ENCODE data around the gene AKNA.

The AKNA gene

DNA sequence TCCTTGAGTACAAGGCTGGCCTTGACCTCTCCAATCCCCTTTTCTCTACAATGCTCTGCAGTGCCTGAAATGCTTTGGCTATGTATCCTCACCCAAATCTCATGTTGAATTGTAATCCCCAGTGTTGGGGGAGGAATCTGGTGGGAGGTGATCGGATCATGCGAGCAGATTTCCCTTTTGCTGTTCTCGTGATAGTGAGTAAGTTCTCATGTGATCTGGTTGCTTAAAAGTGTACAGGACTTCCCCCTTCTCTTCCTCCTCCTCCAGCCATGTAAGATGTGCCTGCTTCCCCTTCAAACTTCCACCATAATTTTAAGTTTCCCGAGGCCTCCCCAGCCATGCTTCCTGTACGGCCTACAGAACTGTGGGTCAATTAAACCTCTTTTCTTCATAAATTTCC is 28.5 kb upstream of the AKNA start:
- no peak for DNase-seq

DNA sequence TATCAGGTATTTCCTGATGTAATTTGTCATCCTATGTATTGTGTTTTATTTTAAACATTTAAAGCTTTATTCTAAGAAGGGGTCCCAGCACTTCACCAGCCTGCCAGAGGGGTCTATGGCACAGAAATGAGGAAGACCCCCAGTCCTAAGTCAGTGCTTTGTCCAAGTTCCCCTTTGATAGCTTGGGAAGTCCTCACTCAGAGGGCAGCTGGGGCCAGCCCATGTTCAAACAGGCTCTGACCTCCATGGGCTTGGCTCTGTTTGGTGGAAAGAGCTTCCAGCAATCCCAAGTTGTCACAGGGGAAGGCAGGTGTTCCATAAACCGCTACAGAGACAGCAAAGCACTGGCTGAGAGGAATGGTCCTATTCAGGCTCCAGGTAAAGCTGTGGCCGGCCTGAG is 26.6 kb upstream of the AKNA start:
- DNase-seq = no peak

DNA sequence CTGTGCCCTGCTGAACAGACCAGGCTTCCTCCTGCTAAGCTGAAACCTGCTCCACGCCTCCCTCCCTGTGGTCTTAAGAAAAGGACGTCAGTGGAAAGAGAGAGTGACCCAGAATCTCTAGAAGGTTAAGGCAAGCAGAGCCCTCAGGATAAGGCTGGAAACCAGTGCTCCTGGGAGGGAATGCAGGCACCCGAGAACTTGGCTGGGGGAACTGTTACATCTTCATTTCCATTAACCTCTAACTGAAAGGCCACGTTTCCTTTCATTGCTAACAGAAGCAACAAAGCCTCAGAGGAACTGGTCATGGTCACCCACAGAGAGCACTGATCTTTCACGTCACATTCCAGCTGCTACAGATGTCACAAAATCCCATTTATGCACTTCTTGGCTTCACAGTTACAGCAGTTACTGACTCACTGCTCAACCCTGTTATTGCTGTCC is 26.1 kb upstream of the AKNA start:
- DNase-seq = no peak

GRCh38 chr9:114412048-114412683 is 24.4 kb upstream of the AKNA start:
- DNase-seq = no peak

- DNase-seq = no peak
These were observed 23.7 kb upstream of the AKNA start for GRCh38 chr9:114411452-114411851.

DNA sequence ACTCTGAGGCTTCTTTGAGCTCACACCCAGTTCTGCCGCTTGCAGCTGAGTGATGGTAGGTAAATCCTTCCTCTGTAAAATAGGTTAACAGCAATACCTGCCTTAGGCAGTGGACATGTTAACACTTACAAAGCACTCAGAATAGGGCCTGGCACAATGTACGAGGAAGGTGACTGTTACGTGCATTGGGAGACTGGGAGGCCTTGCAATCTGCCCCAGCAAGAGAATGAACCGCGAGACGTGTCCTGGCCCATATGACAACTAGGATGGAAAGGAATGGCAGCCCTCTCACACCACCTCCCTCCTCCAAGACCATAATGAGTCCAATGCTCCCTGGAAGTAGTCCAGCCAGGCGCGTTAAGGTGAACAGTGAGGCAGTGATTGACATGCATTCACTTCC is 23.1 kb upstream of the AKNA start:
- DNase-seq = no peak

GRCh38 chr9:114409842-114410241 is 22.1 kb upstream of the AKNA start:
- no peak for DNase-seq

DNA sequence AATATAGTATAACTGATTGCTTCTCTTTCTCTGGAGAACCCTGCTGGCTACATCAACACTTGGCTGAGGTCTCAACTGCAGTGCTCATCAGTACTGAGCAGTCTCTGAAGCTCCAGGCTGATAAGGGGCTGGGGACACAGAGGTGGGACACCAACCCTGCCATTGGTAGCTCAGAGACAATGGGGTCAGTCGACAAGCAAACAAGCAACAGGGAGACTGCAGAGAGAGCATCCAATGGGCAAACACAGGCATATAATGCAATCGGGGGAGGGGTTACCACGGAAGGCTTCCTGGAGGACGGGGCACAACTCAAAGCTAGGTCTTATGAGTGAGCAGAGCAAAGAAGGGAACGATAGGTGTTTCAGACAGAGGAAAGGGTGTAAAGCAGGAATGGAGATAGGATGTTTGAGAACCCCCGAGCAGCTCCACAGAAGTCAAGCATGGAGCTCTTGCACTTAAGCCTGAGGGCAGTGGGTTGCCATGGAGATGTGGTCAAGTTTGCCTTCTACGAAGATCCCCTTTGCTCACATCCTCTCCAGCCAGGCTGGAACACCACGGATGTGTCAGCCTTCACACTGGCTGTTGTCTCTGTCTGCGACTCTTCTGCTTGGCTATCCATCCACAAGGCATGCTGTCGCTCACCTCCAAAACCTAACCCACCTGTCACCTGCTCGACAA is 21.5 kb upstream of the AKNA start:
- no peak for DNase-seq

DNA sequence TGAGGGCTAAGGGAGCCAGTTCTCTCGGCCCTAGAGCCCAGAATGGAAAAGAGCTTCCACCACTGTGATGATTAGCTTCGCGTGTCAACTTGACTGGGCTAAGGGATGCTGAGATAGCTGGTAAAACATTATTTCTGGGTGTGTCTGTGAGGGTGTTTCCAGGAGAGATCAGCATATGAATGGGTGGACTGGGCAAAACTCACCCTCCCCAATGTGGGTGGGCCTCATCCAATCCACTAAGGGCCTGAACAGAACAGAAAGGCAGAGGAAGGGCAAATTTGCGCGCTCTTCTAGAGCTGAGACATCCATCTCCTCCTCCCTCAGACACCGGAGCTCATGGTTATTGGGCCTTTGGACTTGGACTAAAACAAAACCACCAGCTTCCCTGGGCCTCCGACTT is 20.9 kb upstream of the AKNA start:
- no peak for DNase-seq

GRCh38 chr9:114407889-114408288 is 20.1 kb upstream of the AKNA start:
- DNase-seq = no peak

DNA sequence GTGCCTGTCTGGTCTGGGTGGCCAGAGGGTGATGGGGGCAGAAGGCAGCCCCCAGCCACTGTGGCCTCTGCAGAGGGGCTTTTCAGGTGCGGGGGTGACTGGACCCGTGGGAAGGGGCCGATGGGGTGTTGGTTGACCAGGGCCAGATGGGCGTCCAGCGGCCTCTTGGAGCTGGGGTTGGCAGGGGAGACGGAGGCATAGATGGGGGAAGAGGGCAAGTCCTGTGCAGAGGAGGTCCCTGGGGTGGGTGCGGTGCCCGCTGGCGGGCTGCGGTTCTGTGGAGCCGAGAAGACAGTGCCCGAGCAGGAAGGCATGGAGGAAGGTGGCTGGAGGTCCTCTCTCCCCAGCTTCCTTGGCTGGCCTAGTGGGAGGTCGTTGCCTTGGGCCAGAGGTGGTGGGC is 18.7 kb upstream of the AKNA start:
- DNase-seq = no peak

- peak; percentile 39 for DNase-seq
These were observed 17.7 kb upstream of the AKNA start for GRCh38 chr9:114405294-114406034.

- DNase-seq = no peak
These were observed 16.7 kb upstream of the AKNA start for GRCh38 chr9:114404531-114404930.

GRCh38 chr9:114403153-114403756 is 15.5 kb upstream of the AKNA start:
- DNase-seq = no peak

DNA sequence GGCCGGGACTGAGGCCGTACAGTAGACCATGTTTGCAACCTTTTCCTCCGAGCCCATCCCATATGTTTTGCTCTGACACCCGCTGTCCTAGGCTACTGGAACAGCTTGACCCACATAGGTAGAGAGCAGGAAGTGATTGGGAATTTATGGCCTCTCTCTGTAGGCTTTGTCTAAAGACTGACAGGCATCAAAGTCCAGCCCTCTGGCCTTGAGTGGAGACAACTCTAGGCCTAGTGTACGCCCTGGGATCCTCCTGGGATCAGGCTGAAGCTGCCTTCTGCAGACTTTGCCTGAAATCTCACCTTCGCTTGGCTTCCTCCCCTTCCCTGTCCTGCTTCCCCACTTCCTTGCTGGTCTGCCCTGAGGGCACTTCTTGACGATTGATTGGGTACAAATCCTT is 13.6 kb upstream of the AKNA start:
- DNase-seq = no peak

GRCh38 chr9:114400772-114401171 is 13.0 kb upstream of the AKNA start:
- DNase-seq = no peak

GRCh38 chr9:114400219-114400618 is 12.4 kb upstream of the AKNA start:
- no peak for DNase-seq

- no peak for DNase-seq
These were observed 11.6 kb upstream of the AKNA start for GRCh38 chr9:114399381-114399780.

DNA sequence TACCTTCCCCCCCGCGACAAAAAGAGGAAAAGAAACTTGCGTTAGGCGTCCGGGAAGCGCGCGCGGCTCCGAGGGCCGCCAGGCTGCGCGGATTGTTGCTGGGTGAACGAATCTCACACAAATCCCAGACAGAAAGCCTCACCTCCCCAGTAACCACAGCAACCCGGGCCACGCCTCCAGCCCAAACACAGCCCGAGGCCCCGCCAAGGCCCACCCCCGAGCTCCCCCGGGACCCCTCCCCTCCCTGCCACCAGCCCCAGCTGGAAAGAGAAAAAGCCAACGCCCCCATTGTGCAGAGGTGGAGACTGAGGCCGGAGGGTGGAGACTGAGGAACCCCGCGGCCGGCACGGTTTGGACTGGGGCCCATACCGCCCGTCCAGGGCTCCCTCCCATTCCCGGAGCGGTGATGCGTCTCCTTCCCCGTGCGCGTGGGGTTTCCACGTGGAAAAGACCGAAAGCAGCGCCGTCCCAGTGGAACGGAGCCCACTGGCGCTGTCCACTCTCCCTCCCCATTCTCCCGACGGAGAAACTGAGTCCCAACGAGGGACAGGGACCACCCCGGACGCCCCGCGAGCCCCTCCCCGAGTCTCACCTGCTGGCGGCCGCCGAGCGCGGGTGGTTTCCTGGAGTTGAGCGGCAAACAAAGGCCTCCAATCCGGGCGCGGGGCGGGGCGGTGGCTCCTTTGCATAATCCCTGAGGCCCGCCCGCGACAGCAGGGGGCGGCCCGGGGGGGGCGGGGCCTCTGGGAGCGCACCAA is 10.2 kb upstream of the AKNA start:
- peak; percentile 90 for DNase-seq

DNA sequence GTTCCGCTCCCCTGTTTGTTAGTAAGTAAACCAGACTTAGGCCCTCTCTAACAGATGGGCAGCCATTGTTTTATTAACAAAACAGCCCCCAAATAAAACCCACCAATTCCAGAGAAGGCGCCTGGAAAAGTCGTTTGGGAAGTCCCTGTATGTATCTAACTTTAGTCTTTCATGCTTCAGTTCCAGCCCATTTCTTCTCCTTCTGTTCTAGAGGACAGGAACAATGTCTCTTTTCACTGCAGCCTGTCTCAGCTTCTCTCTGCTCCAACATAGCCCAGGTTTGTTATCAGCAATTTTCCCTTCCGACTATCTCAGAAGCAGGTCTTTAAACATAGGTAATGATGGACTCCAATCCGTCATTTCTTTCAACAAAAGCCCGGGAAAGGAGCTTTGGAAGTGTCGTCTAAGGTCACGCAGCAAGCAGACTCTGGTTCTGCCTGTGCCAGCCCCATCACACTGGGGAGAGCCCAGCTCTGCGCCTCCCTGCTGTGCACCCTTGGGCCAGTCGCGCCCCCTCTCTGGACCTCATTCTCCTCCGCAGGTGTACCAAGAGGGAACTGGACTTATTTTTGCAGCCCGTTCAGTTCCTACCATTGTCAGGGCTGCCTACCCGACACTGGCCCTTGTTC is 9.6 kb upstream of the AKNA start:
- DNase-seq = no peak

DNA sequence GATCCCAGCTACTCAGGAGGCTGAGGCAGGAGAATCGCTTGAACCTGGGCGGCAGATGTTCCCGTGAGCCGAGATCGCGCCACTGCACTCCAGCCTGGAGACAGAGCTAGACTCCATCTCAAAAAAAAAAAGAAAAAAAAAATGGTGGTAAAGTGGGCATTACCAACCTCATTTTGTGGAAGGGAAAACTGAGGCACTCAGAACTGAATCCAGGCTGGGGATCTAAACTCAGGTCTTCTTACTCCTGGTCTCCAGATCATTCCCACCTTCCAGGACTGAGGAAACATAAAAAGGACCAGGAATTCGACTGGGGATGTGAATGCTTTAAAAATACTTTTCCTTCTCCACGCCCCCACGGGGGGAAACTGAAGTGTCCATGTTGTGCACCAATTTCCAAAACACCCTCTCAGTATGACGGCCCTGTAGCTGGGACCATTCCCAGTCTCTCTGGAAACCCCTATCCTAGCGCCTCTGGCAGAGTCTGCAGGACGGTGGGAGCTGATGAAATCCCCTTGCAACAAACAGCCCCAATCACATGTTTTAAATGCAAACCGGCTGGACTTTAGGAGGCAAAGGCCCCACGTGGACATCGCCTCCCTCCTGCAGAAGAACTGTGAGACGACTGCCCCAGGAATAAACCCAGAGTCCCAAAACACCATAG is 8.9 kb upstream of the AKNA start:
- no peak for DNase-seq

GRCh38 chr9:114395768-114396167 is 8.0 kb upstream of the AKNA start:
- no peak for DNase-seq
